Vagina (tissue), 2 donors: ENCODE data around the gene OR6C76.

ENCODE experiments used
- POLR2A ChIP-seq, 2 donors: fragments of 450-650 bp; IDR thresholded peaks; one replicate each; pipeline ENCODE4 v1.6.1; 2017; ENCODE audit warnings: antibody characterized with exemption in 2 of 2, mild to moderate bottlenecking in 2 of 2, moderate library complexity in 2 of 2
- TF ChIP-seq, protein P1 (sequence below), 3 experiments: fragments of 450-650 bp in 2 of 3; fragments of 200-600 bp in 1 of 3; sonication (generic) in 1 of 3; IDR thresholded peaks; one replicate each; pipeline ENCODE4 v1.5.1; 2017 to 2019; ENCODE audit warnings: antibody characterized with exemption in 3 of 3, mild to moderate bottlenecking in 2 of 3, moderate library complexity in 2 of 3

DNA sequence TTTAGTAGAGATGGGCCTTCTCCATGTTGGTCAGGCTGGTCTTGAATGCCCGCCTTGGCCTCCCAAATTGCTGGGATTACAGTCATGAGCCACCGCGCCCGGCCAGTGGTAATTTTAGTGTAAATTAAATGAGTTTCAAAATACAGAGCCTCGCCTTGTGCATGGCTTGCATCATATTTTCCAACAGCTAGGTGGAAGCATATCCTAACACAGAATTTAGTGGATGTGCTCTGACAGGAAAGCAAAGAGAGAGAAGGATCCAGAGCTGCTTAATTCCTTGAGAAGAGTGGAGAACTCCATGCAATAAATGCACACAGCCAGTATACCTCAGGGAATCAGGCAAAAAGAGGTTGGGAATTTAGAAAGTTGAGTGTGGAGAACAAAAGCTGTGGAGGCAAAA is 20.3 kb downstream of the OR6C76 start:
- TF ChIP-seq POLR2A (IDR thresholded peaks at IDR 0.05): no peak
- TF ChIP-seq, protein P1, sequence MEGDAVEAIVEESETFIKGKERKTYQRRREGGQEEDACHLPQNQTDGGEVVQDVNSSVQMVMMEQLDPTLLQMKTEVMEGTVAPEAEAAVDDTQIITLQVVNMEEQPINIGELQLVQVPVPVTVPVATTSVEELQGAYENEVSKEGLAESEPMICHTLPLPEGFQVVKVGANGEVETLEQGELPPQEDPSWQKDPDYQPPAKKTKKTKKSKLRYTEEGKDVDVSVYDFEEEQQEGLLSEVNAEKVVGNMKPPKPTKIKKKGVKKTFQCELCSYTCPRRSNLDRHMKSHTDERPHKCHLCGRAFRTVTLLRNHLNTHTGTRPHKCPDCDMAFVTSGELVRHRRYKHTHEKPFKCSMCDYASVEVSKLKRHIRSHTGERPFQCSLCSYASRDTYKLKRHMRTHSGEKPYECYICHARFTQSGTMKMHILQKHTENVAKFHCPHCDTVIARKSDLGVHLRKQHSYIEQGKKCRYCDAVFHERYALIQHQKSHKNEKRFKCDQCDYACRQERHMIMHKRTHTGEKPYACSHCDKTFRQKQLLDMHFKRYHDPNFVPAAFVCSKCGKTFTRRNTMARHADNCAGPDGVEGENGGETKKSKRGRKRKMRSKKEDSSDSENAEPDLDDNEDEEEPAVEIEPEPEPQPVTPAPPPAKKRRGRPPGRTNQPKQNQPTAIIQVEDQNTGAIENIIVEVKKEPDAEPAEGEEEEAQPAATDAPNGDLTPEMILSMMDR (IDR thresholded peaks at IDR 0.05): no peak
